ENCODE results near the gene MRLN. TPM values are rescaled to one million over a fixed set of nuclear protein-coding genes. Genes with fewer than 3 reads are reported as not detected.
"Not testable (repeated sequence)": the region's sequence is repeated elsewhere in the genome, so short reads cannot be mapped to it uniquely, and the experiment has no call there.

MRLN gene
- total RNA-seq, 1 experiment from 2014 or later, result not detected

DNA sequence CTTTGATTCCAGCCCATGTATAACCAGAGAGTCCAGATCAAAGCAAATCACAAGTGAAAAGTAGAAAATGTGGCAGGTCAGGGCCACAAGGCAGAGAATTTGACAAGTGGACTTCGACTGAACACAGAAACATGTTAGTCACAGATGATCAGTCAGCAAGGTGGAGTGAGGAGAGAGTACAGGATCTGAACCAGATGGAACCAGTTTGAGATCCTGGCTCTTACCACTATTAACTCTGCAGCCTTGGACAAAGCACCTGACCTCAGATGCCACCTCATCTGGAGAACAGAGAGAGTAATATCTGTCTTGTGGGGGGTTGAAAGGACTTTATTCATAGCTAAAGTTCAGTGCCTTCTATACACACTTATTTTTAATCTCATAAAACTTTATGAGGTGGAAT, 4.4 kb downstream of the MRLN start:
- intact Hi-C loops (cut with micrococcal nuclease; ENCODE audit: unreplicated experiment), result no loop called here
- ChIA-PET CTCF (no interaction called here), POLR2A (ENCODE audit: low non-redundant PET) (interaction anchor here (0.6 kb wide), 1 partner anchor 1388 kb away, joined by 3 read pairs; no protein-coding TSS in a partner anchor)
- TF ChIP-seq EZH2 (IDR thresholded peaks at IDR 0.05; ENCODE audit: borderline replicate concordance, low read depth, low read length, poor library complexity, severe bottlenecking), result no peak
- TF ChIP-seq, protein P1, sequence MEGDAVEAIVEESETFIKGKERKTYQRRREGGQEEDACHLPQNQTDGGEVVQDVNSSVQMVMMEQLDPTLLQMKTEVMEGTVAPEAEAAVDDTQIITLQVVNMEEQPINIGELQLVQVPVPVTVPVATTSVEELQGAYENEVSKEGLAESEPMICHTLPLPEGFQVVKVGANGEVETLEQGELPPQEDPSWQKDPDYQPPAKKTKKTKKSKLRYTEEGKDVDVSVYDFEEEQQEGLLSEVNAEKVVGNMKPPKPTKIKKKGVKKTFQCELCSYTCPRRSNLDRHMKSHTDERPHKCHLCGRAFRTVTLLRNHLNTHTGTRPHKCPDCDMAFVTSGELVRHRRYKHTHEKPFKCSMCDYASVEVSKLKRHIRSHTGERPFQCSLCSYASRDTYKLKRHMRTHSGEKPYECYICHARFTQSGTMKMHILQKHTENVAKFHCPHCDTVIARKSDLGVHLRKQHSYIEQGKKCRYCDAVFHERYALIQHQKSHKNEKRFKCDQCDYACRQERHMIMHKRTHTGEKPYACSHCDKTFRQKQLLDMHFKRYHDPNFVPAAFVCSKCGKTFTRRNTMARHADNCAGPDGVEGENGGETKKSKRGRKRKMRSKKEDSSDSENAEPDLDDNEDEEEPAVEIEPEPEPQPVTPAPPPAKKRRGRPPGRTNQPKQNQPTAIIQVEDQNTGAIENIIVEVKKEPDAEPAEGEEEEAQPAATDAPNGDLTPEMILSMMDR (conservative IDR thresholded peaks at IDR 0.05; ENCODE audit: low read depth, low read length), result no peak
- Histone ChIP-seq H3K27me3 (replicated peaks; ENCODE audit: insufficient read depth, low read depth, low read length, poor library complexity) (no peaks in the 10 kb centered on the region), H3K36me3 (ENCODE audit: insufficient read depth, low read length, poor library complexity, severe bottlenecking) (no peaks in the 10 kb centered on the region), H3K4me1 (ENCODE audit: insufficient read depth, low read length, poor library complexity, severe bottlenecking) (no peaks in the 10 kb centered on the region), H3K9me3 (ENCODE audit: low read depth, low read length, poor library complexity, severe bottlenecking) (no peaks in the 10 kb centered on the region), H3K27ac (ENCODE audit: low read depth, low read length, poor library complexity, severe bottlenecking) (no peak overlapping the region), H3K4me3 (ENCODE audit: low read depth, low read length, poor library complexity, severe bottlenecking) (no peak overlapping the region)
- no TSS peak for BruUV-seq (replicated peaks)
- DNase-seq (ENCODE audit: low spot score), result no peak

DNA sequence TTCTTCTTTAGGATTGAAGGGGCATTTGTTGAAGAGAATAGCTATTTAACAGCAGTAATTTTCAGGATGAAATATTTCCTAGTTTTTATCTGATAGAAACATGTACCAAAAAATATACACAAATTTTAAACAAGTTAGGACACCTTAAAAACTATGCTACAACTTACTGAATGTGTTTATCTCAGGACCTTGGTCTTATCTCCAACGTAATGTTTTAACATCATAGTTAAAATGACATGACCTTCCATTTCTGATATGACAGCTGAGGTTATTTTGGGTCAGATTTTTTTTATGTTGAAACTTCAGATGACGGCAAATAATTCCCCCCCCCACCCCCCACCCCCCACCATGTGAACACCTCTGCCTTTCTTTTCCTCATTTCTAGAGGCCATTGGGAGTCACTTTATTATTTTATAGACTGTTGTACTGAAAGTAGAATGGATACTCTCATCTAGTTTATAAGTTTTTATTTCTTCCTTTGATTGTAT, 8.0 kb downstream of the MRLN start:
- intact Hi-C loops (cut with micrococcal nuclease; ENCODE audit: unreplicated experiment), result no loop called here
- no peak for DNase-seq (ENCODE audit: low spot score)
- Histone ChIP-seq H3K27me3 (replicated peaks; ENCODE audit: insufficient read depth, low read depth, low read length, poor library complexity) (no peaks in the 10 kb centered on the region), H3K4me3 (ENCODE audit: low read depth, low read length, poor library complexity, severe bottlenecking) (no peak overlapping the region), H3K36me3 (ENCODE audit: insufficient read depth, low read length, poor library complexity, severe bottlenecking) (no peaks in the 10 kb centered on the region), H3K9me3 (ENCODE audit: low read depth, low read length, poor library complexity, severe bottlenecking) (no peaks in the 10 kb centered on the region), H3K4me1 (ENCODE audit: insufficient read depth, low read length, poor library complexity, severe bottlenecking) (no peaks in the 10 kb centered on the region), H3K27ac (ENCODE audit: low read depth, low read length, poor library complexity, severe bottlenecking) (no peak overlapping the region)
- no TSS peak for BruUV-seq (replicated peaks)
- POLR2A ChIA-PET (ENCODE audit: low non-redundant PET), result no interaction called here
- CTCF ChIA-PET, result no interaction called here
- TF ChIP-seq, protein P1 (conservative IDR thresholded peaks at IDR 0.05; ENCODE audit: low read depth, low read length), result no peak
- TF ChIP-seq EZH2 (IDR thresholded peaks at IDR 0.05; ENCODE audit: borderline replicate concordance, low read depth, low read length, poor library complexity, severe bottlenecking), result no peak

DNA sequence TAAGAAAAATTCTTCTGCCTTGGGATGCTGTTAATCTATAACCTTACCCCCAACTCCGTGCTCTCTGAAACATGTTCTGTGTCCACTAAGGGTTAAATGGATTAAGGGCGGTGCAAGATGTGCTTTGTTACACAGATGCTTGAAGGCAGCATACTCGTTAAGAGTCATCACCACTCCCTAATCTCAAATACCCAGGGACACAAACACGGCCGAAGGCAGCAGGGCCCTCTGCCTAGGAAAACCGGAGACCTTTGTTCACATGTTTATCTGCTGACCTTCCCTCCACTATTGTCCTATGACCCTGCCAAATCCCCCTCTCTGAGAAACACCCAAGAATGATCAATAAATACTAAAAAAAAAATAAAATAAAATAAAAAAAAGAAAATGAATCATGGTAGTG, 8.5 kb downstream of the MRLN start:
- H3K4me3 ChIP-seq (ENCODE audit: low read depth, low read length, poor library complexity, severe bottlenecking); H3K36me3 ChIP-seq (ENCODE audit: insufficient read depth, low read length, poor library complexity, severe bottlenecking); DNase-seq (ENCODE audit: low spot score); H3K9me3 ChIP-seq (ENCODE audit: low read depth, low read length, poor library complexity, severe bottlenecking); H3K27ac ChIP-seq (ENCODE audit: low read depth, low read length, poor library complexity, severe bottlenecking); POLR2A ChIA-PET (ENCODE audit: low non-redundant PET); H3K27me3 ChIP-seq (replicated peaks; ENCODE audit: insufficient read depth, low read depth, low read length, poor library complexity); CTCF ChIA-PET; H3K4me1 ChIP-seq (ENCODE audit: insufficient read depth, low read length, poor library complexity, severe bottlenecking); intact Hi-C loops (cut with micrococcal nuclease; ENCODE audit: unreplicated experiment); BruUV-seq (replicated peaks): not testable (repeated sequence)

DNA sequence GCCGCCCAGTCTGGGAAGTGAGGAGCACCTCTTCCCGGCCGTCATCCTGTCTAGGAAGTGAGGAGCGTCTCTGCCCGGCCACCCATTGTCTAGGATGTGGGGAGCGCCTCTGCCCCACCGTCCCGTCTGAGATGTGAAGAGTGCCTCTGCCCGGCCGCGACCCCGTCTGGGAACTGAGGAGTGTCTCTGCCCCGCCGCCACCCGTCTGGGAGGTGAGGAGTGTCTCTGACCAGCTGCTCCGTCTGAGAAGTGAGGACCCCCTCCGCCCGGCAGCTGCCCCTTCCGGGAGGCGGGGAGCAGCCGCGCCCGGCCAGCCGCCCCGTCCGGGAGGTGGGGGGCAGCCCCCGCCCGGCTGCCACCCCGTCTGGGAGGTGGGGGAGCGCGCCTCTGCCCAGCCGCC, 9.1 kb downstream of the MRLN start:
- intact Hi-C loops (cut with micrococcal nuclease; ENCODE audit: unreplicated experiment); CTCF ChIA-PET; H3K9me3 ChIP-seq (ENCODE audit: low read depth, low read length, poor library complexity, severe bottlenecking); H3K27me3 ChIP-seq (replicated peaks; ENCODE audit: insufficient read depth, low read depth, low read length, poor library complexity); H3K4me1 ChIP-seq (ENCODE audit: insufficient read depth, low read length, poor library complexity, severe bottlenecking); H3K27ac ChIP-seq (ENCODE audit: low read depth, low read length, poor library complexity, severe bottlenecking); DNase-seq (ENCODE audit: low spot score); POLR2A ChIA-PET (ENCODE audit: low non-redundant PET); H3K4me3 ChIP-seq (ENCODE audit: low read depth, low read length, poor library complexity, severe bottlenecking); BruUV-seq (replicated peaks); H3K36me3 ChIP-seq (ENCODE audit: insufficient read depth, low read length, poor library complexity, severe bottlenecking): not testable (repeated sequence)

Measured in A673 (cell line).